ENCODE measurements around the gene DEFB129.
"Not testable (repeated sequence)": the region's sequence is repeated elsewhere in the genome, so short reads cannot be mapped to it uniquely, and the experiment has no call there.

DEFB129 gene, protein sequence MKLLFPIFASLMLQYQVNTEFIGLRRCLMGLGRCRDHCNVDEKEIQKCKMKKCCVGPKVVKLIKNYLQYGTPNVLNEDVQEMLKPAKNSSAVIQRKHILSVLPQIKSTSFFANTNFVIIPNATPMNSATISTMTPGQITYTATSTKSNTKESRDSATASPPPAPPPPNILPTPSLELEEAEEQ

GRCh38 chr20:226958-227357, at the start of gene DEFB129:
DEFB129 (plus strand) TSS chr20:227258; CDS start chr20:227289, 31 bp downstream.
- TF ChIP-seq CTCF (conservative IDR thresholded peaks at IDR 0.05; ENCODE audit: low read length) = no peak
- no peak for DNase-seq (ENCODE audit: low read depth)
- H3K4me3 ChIP-seq (ENCODE audit: low read length) = no peak within 1 kb of the TSS

- no peak overlapping the region for H3K4me3 ChIP-seq (ENCODE audit: low read length)
- TF ChIP-seq CTCF (conservative IDR thresholded peaks at IDR 0.05; ENCODE audit: low read length) = no peak
- no peak for DNase-seq (ENCODE audit: low read depth)
Observed at GRCh38 chr20:184288-184687, 42.8 kb upstream of the DEFB129 start.

DNA sequence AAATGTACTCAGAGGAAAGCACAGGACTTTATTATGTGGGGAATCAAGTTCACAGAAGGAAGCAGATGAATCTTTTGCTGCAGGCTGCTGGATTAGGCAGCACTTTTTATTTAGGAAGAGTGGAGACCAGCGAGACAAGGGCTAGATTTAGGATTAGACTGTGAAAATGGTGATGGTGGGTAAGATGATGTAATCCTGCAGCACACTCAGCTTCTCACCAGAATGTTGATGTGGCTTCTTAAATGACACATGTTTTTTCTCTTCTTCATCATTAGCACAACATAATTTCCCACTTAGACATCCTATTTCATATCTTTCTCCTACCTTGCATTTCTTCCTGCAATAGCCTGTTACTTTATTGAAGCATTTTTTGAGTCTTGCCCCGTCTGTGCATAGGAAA, 39.3 kb upstream of the DEFB129 start:
- TF ChIP-seq CTCF (conservative IDR thresholded peaks at IDR 0.05; ENCODE audit: low read length) = no peak
- no peak overlapping the region for H3K4me3 ChIP-seq (ENCODE audit: low read length)
- no peak for DNase-seq (ENCODE audit: low read depth)

- no peak for DNase-seq (ENCODE audit: low read depth)
- no peak within 1 kb of the TSS for H3K4me3 ChIP-seq (ENCODE audit: low read length)
- no peak for TF ChIP-seq CTCF (conservative IDR thresholded peaks at IDR 0.05; ENCODE audit: low read length)
Observed at GRCh38 chr20:189611-190010, 37.4 kb upstream of the DEFB129 start, which contains the start of gene DEFB128. DEFB128 (minus strand) TSS chr20:189711; CDS start chr20:189623, 88 bp downstream.

GRCh38 chr20:198225-198624, 28.8 kb upstream of the DEFB129 start:
- no peak overlapping the region for H3K4me3 ChIP-seq (ENCODE audit: low read length)
- no peak for TF ChIP-seq CTCF (conservative IDR thresholded peaks at IDR 0.05; ENCODE audit: low read length)
- no peak for DNase-seq (ENCODE audit: low read depth)

GRCh38 chr20:199996-200395, 27.1 kb upstream of the DEFB129 start:
- TF ChIP-seq CTCF (conservative IDR thresholded peaks at IDR 0.05; ENCODE audit: low read length) = no peak
- H3K4me3 ChIP-seq (ENCODE audit: low read length) = no peak overlapping the region
- peak; percentile 11 for DNase-seq (ENCODE audit: low read depth)

GRCh38 chr20:203630-204029, 23.4 kb upstream of the DEFB129 start:
- DNase-seq (ENCODE audit: low read depth) = not testable (repeated sequence)

More at GRCh38 chr20:203630-204029, 23.4 kb upstream of the DEFB129 start:
- H3K4me3 ChIP-seq (ENCODE audit: low read length) = not testable (repeated sequence)

Data from AG10803 (cell line).